Measurements from ENCODE around the gene SUSD1. TPM values are rescaled to one million over a fixed set of nuclear protein-coding genes. Genes with fewer than 3 reads are reported as not detected.

Gene SUSD1
- total RNA-seq, 1 donor from 2014 or later, result 35.9 TPM

DNA sequence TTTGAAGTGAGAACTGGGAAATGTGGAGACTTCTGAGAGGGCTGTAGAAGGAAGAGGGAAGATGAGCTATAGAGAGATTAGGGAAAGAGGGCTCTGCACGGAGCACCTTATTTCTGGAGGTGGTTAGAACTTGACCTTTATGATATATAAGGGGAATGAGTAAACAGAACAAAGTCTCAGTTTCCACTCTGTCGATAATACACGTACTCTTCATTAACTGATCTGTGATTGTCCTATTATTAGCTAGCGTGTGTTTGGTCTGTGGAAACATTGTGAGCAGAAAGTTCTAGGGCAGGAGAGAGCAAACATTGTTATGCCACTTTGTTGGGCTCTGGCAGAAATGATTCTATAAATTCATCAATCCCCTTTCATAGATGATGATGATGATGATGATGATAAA is 159.9 kb downstream of the SUSD1 start:
- DNase-seq (ENCODE audit: low read depth in 2 of 2), result no peak

DNA sequence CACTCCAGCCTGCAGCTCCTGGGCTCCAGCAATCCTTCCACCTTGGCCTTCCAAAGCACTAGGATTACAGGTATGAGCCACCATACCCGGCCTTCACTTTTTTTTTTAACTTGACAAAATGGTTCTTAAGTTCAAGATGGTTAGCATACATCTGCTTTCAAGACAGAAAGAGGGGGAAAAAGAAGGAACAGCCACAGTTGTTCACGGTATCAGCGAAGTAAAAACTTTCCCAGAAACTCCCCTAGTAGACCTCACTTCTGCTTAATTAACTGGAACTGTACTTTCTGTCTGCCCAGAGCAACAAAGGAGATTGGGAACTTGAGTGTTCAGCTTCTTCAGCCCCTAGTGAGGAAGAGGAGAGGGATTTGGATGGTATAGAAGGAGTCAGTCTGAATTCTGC is 161.8 kb downstream of the SUSD1 start:
- no peak for DNase-seq (ENCODE audit: low read depth in 2 of 2)

DNA sequence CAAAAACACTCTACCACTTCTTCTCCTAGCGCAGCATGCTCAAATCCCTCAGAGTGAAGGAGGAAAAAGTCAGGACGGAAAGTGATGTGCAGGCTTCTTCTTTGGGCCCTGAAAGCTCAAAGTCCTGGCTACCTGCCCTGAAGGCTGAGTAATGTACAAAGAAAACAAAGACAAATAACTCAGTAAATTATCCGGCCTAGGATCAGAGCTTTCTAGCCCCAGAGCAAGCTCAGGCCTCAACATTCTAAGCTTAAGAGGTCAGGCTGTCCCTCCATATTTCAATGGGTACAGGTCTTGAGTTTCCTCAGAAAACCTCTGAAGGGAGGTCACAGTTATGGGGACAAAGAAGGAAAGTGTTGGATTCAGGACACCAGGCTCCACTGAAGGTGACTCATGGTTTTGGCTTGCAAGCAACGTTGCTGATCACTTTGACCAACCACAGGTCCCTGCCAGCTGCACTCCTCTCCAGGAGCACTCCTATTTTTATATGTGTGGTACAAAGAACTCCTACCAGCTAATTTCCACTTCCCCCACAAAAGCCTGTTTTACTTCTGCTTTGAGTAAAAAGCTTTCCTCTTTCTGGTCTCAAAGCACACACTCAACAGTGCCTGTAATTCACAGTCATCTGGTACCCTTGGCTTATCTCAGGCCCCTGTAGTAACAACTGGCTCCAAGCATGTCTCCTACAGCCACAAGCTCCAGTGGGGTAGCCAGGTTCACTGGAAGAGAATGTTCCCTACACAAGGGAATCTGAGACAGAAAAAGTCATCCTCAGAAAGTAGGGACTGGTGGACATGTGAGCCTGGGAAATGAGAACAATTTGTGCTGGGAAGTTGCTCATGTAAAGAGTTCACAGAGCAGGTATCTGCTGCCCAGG is 162.8 kb downstream of the SUSD1 start:
- peak; percentile 56 to 91 for DNase-seq (ENCODE audit: low read depth in 2 of 2)

DNA sequence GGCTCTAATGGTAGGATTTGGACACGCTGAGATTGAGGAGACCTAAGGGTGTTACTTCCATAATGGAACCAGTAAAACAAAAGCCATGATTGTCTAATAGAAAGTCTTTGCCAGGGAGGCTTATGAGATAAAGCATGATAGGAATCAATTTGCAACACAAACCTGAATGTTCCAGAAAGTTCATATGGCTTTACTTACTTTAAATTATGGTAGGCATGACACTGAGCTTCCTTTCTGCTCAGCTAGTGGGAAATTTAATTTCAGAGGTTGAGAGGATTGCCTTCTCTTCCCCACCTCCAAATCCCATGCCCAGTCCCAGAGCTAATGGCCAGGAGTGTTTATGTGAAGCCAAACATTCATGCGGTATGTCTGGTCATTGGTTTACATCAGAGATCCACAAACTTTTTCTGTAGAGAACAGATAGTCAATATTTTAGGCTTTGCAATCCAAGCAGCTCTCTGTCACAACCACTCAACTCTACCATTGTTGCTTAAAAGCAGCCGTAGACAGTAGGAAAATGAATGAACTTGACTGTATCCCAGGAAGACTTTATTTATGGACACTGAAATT is 164.0 kb downstream of the SUSD1 start:
- no peak for DNase-seq (ENCODE audit: low read depth in 2 of 2)

DNA sequence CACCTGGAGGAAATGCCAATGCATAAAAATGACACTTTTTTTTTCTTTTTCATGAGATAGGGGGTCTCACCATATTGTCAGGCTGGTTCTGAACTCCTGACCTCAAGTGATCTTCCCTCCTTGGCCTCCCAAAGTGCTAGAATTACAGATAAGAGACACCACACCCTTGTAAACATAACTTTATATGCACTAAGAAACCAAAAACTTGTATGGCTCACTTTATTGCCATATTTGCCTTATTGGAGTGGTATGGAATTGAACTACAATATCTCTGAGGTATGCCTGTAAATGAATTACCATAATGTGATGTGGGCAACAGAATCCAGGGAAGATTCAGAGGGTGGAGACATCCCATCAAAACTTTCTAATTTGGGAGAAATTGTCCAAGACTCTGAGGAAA is 164.6 kb downstream of the SUSD1 start:
- DNase-seq (ENCODE audit: low read depth in 2 of 2), result no peak

DNA sequence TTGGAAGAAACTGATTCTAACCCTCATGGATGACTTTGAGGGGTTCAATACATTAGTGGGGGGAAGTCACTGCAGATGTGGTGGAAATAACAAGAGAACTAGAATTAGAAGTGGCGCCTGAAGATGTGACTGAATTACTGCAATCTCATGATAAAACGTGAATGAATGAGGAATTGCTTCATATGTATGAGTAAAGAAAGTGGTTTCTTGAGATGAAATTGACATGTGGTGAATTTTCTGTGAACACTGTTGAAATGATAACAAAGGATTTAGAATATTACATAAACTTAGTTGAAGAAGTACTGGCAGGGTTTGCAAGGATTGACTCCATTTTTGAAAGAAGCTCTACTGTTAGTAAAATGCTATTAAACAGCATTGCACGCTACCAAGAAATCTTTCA is 165.4 kb downstream of the SUSD1 start:
- no peak for DNase-seq (ENCODE audit: low read depth in 2 of 2)

DNA sequence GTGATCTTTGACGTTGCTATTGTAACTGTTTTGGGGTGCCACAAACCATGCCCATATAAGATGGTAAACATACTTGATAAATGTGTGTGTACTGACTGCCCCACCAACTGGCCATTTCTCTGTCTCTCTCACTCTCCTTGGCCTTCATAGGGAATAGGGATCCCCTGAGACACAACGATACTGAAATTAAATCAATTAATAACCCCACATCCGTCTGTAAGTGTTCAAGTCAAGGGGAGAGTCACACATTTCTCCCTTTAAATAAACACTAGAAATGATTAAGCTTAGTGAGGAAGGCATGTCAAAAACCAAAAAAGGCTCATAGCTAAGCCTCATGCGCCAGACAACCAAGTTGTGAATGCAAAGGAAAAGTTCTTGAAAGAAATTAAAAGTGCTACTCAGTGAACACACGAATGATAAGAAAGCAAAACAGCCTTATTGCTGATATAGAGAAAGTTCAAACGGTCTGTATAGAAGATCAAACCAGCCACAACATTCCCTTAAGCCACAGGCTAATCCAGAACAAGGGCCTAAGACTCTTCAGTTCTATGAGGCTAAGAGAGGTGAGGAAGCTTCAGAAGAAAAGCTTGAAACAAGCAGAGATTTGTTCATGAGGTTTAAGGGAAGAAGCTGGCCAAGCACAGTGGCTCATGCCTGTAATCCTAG is 167.4 kb downstream of the SUSD1 start:
- no peak for DNase-seq (ENCODE audit: low read depth in 2 of 2)

DNA sequence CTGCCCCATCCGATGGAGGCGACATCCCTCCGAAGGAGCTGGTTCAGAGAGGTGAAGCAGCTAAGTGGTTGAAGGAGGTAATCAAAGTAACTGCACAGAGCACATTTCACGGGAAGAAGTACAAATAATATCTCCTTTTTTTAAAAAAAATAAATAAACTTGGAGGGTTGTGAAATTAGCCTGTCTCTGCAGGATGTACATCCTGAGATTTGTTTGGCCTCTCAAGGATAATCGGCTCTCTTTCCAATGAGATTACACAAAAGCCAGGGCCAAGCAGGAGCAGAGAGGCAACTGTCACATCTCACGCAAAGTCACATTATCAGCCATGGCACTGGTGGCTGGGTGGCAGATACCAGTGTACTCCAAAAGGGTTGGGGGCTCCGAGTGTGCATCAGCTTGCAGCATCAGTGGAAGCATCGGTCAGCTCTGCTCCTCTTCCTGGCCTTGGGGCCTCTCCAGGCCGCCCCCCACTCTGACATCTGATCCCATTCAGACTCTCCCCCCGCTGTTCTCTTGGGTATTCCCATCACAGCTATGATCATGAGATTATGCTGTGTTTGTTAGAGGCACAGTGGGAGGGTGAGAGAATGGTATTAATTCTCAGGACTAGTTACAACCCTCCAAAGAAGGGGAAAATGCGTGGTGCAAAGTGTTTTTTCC is 168.6 kb downstream of the SUSD1 start:
- DNase-seq (ENCODE audit: low read depth in 2 of 2), result no peak

DNA sequence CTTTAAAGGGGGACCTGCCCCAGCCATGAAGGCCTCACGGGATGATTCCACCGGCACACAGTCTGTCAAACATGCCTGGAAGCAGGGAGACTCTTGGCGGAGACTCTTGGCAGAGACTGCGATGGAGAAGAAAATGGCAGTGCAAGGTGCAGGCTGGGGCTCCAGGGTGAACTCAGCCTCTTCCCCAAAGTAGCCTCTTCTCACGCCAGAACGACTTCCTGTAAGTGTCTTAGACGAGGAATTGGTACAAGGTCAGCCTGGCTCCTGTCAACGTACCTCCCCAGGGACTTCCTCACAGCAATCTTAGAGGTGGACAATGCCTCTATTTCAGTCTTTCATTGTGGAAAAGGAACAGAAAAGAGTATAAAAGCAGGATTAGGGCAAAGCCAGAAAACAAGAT is 169.2 kb downstream of the SUSD1 start:
- no peak for DNase-seq (ENCODE audit: low read depth in 2 of 2)

DNA sequence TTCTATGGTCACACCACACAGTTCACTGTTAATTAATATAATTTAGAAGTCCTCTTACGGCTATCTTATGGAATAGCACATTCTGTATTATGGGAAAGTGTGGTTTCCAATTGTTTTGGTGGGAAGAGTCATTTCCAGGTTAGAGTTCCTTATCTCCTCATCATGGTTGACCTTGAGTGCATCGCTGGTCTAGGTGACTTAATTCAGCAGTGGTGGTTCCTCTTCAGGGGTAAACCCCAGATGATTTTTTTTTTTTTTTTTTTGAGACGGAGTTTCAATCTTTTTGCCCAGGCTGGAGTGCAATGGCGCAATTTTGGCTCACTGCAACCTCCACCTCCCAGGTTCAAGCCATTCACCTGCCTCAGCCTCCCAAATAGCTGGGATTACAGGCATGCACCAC is 171.6 kb downstream of the SUSD1 start:
- no peak for DNase-seq (ENCODE audit: low read depth in 2 of 2)

DNA sequence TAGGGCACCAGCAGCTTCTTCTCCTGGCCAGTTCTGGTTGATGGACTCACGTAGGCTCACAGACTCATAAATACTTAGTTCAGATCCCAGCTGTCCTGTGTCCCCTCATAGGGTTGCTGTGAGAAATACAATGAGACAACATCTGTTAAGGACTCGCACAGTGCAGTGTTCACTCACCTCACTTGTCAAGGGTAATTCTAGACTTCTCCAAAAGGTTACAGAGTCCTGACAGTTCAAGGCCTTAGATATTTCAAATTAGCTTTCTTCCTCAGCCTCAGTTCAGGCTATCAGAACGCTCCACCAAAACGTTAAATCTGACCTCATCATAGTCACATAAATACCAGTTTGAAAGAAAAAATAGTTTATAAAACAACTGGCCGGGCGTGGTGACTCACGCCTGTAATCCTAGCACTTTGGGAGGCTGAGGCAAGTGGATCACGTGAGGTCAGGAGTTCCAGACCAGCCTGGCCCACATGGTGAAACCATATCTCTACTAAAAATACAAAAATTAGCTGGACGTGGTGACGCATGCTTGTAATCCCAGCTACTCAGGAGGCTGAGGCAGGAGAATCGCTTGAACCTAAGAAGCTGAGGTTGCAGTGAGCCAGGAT is 172.1 kb downstream of the SUSD1 start:
- peak in 1 of 2 donors; percentile 44 for DNase-seq (ENCODE audit: low read depth in 2 of 2)

DNA sequence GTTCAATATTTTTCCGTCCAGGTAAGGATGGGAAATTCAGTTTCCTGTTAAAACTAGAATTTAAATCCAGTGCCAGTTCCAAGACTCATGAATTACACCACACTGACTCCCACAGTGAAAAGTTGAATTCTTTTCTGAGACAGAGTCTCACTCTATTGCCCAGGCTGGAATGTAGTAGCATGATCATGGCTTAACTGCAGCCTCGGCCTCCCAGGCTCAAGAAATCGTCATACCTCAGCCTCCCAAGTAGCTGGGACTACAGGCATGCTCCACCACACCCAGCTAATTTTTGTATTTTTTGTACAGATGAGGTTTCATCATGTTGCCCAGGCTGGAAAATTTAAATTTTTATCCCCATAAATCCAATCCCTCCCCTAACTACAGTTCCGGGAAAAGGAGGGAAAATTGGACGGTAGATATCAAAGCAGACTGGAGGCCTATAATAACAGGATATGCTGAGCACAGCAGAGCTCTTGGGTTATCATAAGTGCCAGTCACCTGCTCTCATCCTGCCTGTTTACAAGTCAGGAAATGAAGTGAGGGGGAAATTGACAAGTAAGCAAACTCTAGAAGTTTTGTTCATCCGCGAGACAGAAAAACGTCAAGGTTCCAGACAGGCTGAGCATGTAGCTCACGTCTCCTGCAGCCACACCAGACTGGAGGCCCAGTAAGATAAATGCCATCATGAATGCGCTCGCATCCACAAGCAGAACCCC is 172.8 kb downstream of the SUSD1 start:
- peak; percentile 87 to 92 for DNase-seq (ENCODE audit: low read depth in 2 of 2)

DNA sequence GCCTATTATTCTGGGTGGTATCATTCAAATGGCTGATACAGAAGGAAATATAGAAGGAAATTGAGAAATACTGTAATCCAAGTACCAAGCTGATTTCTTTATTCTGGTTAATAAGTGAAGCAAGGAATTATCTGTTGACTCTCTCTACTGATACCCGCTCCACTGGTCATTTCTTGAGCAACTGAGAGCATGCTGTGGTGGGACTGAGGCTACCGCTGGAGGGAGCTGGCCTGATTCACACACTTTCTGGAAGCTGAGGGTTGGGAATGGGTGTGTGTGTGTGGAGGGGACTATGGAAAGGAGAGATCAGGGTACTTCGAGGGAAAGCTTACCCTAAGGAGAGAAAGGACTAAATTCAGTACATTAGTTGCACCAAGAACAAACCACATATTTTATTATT is 174.4 kb downstream of the SUSD1 start:
- DNase-seq (ENCODE audit: low read depth in 2 of 2), result no peak

DNA sequence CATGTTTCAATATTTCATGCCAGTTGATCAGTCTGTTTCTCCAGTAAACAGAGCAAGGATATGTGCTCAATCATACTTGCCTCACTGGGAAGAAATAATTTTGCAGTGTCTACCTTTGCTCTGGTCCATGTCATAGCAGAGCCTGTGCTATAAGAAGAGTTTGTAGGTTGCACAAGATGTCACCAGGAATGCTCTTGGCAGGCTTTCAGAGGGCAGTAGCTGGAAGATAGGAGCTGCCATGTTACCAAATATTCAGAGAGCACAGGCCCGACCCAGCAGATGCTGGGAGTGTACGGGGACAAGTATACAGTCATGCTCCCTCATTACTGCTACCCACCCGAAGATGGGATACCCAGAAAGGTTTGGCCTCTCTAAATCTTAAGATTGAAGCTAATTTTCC is 175.8 kb downstream of the SUSD1 start:
- DNase-seq (ENCODE audit: low read depth in 2 of 2), result no peak

DNA sequence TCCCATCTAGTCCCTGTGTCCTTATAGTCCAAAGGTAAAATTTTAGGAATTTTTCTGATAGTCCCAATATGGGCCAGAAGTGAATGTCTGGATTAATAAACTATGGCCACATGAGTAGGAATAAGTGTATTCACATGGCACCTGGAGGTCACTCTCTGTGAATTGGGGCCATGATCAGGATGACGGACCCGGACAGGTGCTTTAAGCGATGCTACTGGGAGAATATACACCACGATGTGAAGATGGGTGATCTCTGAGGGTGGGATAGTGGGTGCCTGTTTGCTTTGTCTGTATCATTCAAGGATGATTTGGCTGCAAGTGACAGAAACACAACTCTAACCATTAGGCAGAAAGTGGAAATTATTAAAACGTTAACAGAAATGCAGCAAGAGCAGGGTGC is 177.3 kb downstream of the SUSD1 start:
- no peak for DNase-seq (ENCODE audit: low read depth in 2 of 2)

DNA sequence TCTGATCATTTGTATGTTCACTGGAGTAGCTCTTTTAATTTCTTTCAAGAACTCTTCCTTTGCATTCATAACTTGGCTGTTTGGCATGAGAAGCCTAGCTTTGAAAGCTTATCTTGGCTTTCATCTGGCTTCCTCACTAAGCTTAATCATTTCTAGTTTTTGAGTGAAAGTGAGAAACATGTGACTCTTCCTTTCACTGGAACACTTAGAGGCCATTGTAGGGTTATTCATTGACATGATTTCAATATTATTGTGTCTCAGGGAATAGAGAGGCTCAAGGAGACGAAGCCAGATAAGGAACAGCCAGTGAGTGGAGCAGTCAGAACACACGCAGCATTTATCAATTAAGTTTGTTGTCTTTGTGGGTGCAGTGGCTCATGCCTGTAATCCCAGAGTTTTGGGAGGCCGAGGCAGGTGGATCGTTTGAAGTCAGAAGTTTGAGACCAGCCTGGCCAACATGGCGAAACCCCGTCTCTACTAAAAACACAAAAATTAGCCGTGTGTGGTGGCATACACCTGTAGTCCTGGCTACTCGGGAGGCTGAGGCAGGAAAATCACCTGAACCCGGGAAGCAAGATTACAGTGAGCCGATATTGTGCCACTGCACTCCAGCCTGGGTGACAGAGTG is 180.2 kb downstream of the SUSD1 start:
- peak in 1 of 2 donors; percentile 85 for DNase-seq (ENCODE audit: low read depth in 2 of 2)

DNA sequence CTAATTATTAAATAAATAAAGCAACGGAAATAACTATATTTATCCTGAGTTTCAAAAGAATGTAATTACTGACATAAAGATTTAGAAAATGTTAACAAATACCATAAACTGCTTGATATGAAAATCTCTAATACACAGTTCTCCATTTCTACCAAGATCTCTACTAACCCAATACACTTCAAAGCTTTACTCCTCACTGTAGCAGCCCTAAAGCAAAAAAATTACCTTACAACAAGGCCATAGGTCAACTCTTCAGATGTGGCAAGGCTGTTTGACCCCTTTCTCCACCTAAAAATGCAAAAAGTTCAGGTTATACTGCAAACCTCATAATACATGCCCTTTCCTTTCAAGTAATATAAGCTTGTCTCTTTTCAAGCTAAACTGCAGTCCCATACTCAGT is 181.8 kb downstream of the SUSD1 start:
- no peak for DNase-seq (ENCODE audit: low read depth in 2 of 2)

DNA sequence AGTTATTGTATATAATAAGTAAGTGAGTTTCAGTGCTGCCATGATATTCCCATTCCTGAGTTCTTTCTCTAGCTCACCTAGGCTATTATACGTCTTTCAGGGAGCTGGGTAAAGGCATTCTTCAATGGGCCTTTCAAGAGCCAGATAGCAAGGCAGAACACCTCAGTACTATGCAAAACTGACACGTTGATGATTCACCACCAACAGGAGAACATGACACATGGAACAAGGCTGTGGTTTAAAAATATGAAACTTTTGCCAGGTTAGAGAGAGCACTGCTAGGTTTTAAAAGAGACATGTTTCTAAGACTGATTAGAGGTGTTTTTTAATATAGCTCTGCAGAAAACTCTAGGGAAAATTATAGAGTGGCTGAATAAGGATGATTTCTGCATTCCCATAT is 182.6 kb downstream of the SUSD1 start:
- DNase-seq (ENCODE audit: low read depth in 2 of 2), result peak in 1 of 2 donors; percentile 62

DNA sequence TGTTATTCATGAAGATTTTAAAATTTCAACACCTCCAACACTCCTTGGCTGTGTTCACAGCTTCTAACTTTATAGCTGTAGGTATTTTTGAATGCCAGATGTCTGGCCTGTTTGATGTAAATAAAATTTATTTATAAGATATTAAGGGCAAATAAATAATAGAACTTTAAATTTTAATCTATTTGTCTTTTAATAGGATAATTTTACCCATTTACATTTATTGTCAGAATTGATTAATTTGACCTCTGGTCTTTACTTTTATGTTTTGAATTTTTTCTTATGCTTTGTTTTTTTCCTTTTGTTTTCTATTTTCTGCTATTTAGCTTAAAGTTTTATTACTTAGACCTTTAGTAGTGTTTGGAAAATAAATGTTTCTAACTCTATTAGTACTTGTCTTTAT is 183.9 kb downstream of the SUSD1 start:
- no peak for DNase-seq (ENCODE audit: low read depth in 2 of 2)
